SK-N-SH (cell line): ENCODE measurements around the gene AGL. TPM values are rescaled to one million over a fixed set of nuclear protein-coding genes. Genes with fewer than 3 reads are reported as not detected.

Experiments used
- CTCF ChIA-PET: fragments of 300-600, 350-600 bp; formaldehyde crosslinking; extraction: SDS; loops from one replicate; lab custom pipeline; 2021; lab: Yijun Ruan, JAX
- POLR2A ChIA-PET: fragments of 350-600 bp; sonication (Branson Sonifier 250); formaldehyde crosslinking; extraction: SDS; loops from one replicate; lab custom pipeline; 2020; ENCODE audit warnings: antibody characterized with exemption, inconsistent platforms; lab: Yijun Ruan, JAX
- DNase-seq: peaks from one replicate; pipeline ENCODE4 v3.0.0; 2012
- H2AFZ ChIP-seq: fragments of 200-600 bp; sonication (generic); 2 replicates; pipeline ENCODE4 v1.8.1; 2016; ENCODE audit warnings: antibody characterized with exemption, mild to moderate bottlenecking, low read depth
- H3F3A ChIP-seq: fragments of 200-600 bp; sonication (generic); replicated peaks from 2 replicates; pipeline ENCODE3; 2016; ENCODE audit warnings: antibody characterized with exemption, mild to moderate bottlenecking; ENCODE audit not compliant: insufficient read depth
- H3K27ac ChIP-seq, 2 experiments: fragments of 200-500 bp in 1 of 2; fragments of 200-600 bp in 1 of 2; sonication (Bioruptor generic) in 1 of 2; sonication (generic), shearing (Covaris generic) in 1 of 2; 2 replicates each; pipeline versions ENCODE4 v1.5.1 to v1.6.1; 2014 to 2016; ENCODE audit warnings: low read depth in 2 of 2, inconsistent platforms in 1 of 2, low read length in 1 of 2, mild to moderate bottlenecking in 1 of 2, mixed read lengths in 1 of 2
- H3K27me3 ChIP-seq: fragments of 200-600 bp; sonication (generic), shearing (Covaris generic); 2 replicates; pipeline ENCODE4 v1.6.1; 2016; ENCODE audit warnings: mixed run types; ENCODE audit not compliant: insufficient read depth
- H3K36me3 ChIP-seq, 2 experiments: fragments of 200-500 bp in 1 of 2; fragments of 200-600 bp in 1 of 2; sonication (Bioruptor generic) in 1 of 2; sonication (generic) in 1 of 2; replicated peaks in 1 of 2; 2 replicates each; pipeline versions ENCODE3 to v1.5.1; 2014 to 2016; ENCODE audit warnings: low read length in 1 of 2, mild to moderate bottlenecking in 1 of 2; ENCODE audit not compliant: insufficient read depth in 2 of 2, control insufficient read depth in 1 of 2
- H3K4me1 ChIP-seq, 2 experiments: fragments of 200-500 bp in 1 of 2; fragments of 200-600 bp in 1 of 2; sonication (Bioruptor generic) in 1 of 2; sonication (generic), shearing (Covaris generic) in 1 of 2; 2 replicates each; pipeline versions ENCODE4 v1.5.1 to v1.6.1; 2014 to 2016; ENCODE audit warnings: low read depth in 1 of 2, low read length in 1 of 2, mixed run types in 1 of 2; ENCODE audit not compliant: insufficient read depth in 2 of 2, control insufficient read depth in 1 of 2
- H3K4me2 ChIP-seq: fragments of 200-600 bp; sonication (generic), shearing (Covaris generic); 2 replicates; pipeline ENCODE4 v1.6.1; 2017; ENCODE audit warnings: mixed run types
- H3K4me3 ChIP-seq, 2 experiments: fragments of 200-500 bp in 1 of 2; fragments of 200-600 bp in 1 of 2; sonication (Bioruptor generic) in 1 of 2; sonication (generic), shearing (Covaris generic) in 1 of 2; 2 replicates each; pipeline versions ENCODE4 v1.5.1 to v1.8.1; 2014 to 2016; ENCODE audit warnings: low read depth in 2 of 2, inconsistent platforms in 1 of 2, low read length in 1 of 2, mild to moderate bottlenecking in 1 of 2, mixed read lengths in 1 of 2, moderate library complexity in 1 of 2
- H3K79me2 ChIP-seq: fragments of 200-600 bp; sonication (generic); 2 replicates; pipeline ENCODE4 v1.8.1; 2017; ENCODE audit warnings: mild to moderate bottlenecking; ENCODE audit not compliant: insufficient read depth
- H3K9ac ChIP-seq: fragments of 200-600 bp; sonication (generic); 2 replicates; pipeline ENCODE4 v1.6.1; 2017; ENCODE audit warnings: mixed run types
- H3K9me2 ChIP-seq: fragments of 200-600 bp; sonication (generic); 2 replicates; pipeline ENCODE4 v1.6.1; 2017; ENCODE audit warnings: mixed run types
- H3K9me3 ChIP-seq: fragments of 200-600 bp; sonication (generic); 2 replicates; pipeline ENCODE4 v1.6.1; 2017; ENCODE audit warnings: mixed run types, mild to moderate bottlenecking, moderate library complexity
- H4K20me1 ChIP-seq: fragments of 200-600 bp; sonication (generic); 2 replicates; pipeline ENCODE4 v1.6.1; 2017; ENCODE audit warnings: mild to moderate bottlenecking, mixed run types; ENCODE audit not compliant: insufficient read depth
- CHD2 ChIP-seq: fragments of 150-350 bp; IDR thresholded peaks from 2 replicates; pipeline ENCODE4 v1.6.1; 2018; ENCODE audit warnings: low read length; ENCODE audit not compliant: partially characterized antibody
- CTCF ChIP-seq: fragments of 200-600 bp; sonication (generic); IDR thresholded peaks from 2 replicates; pipeline ENCODE4 v1.6.1; 2017; ENCODE audit warnings: antibody characterized with exemption, mild to moderate bottlenecking, moderate library complexity
- ELF1 ChIP-seq: IDR thresholded peaks from 2 replicates; pipeline ENCODE4 v1.4.0; 2012
- FOXM1 ChIP-seq: IDR thresholded peaks from 2 replicates; pipeline ENCODE4 v1.4.0; 2012; ENCODE audit warnings: low read depth, mild to moderate bottlenecking
- GATA2 ChIP-seq: sonication (generic); formaldehyde crosslinking; IDR thresholded peaks from 2 replicates; pipeline ENCODE4 v1.5.0; 2020; ENCODE audit warnings: mild to moderate bottlenecking, missing genetic modification reagents
- IRF3 ChIP-seq: fragments of 150-350 bp; IDR thresholded peaks from 2 replicates; pipeline ENCODE4 v1.6.1; 2016; ENCODE audit warnings: mild to moderate bottlenecking, low read depth, low read length
- MAX ChIP-seq: IDR thresholded peaks from 2 replicates; pipeline ENCODE4 v1.4.0; 2012; ENCODE audit warnings: low read depth
- MXI1 ChIP-seq: IDR thresholded peaks from 2 replicates; pipeline ENCODE4 v1.6.1; 2012; ENCODE audit warnings: mild to moderate bottlenecking, low read depth, low read length, improper control_type of control experiment
- POLR2AphosphoS5 ChIP-seq: IDR thresholded peaks from 2 replicates; pipeline ENCODE4 v1.6.1; 2012; ENCODE audit warnings: low read depth, low read length
- RAD21 ChIP-seq: IDR thresholded peaks from 2 replicates; pipeline ENCODE4 v1.6.1; 2012; ENCODE audit warnings: mild to moderate bottlenecking, low read length
- RCOR1 ChIP-seq: fragments of 150-350 bp; IDR thresholded peaks from 2 replicates; pipeline ENCODE4 v1.6.1; 2017; ENCODE audit warnings: antibody characterized with exemption, low read length
- SIN3A ChIP-seq: IDR thresholded peaks from 2 replicates; pipeline ENCODE4 v1.6.1; 2012; ENCODE audit warnings: low read depth, mild to moderate bottlenecking, low read length, moderate library complexity, borderline replicate concordance
- USF2 ChIP-seq: fragments of 150-350 bp; IDR thresholded peaks from 2 replicates; pipeline ENCODE4 v1.6.1; 2017; ENCODE audit warnings: antibody characterized with exemption, low read length, low read depth, borderline replicate concordance
- ZBTB33 ChIP-seq: IDR thresholded peaks from 2 replicates; pipeline ENCODE4 v1.4.0; 2012; ENCODE audit warnings: low read depth, borderline replicate concordance
- WGBS: methylation state at CpG from one replicate; pipeline ENCODE4 v1.1.6; 2017; ENCODE audit warnings: low lambda C conversion rate; 5-methylcytosine and 5-hydroxymethylcytosine counted together
- polyA plus RNA-seq, 3 experiments: library from polyadenylated mRNA; depleted of rRNA; stranded (reverse); fragments of >200 nt; gene quantifications; 2 replicates each; pipeline ENCODE4 v1.2.3, GENCODE V29; 2012

Gene AGL
- polyA plus RNA-seq, 1 of the 3 experiments (the other 2 are of a cell fraction), result 1.5 TPM

- Histone ChIP-seq H3K4me2 (peak overlapping the region; percentile 89), H3K4me1 (peaks cover 3 to 14% of the 10 kb centered on the region in 2 experiments; a peak in 2 of 4 replicates), H4K20me1 (no peaks in the 10 kb centered on the region), H2AFZ (peak overlapping the region; percentile 98), H3K4me3 (peak overlapping the region; percentile 80 to 87), H3K27ac (peak overlapping the region; percentile 48 to 89; a peak in 3 of 4 replicates), H3K9ac (peak overlapping the region; percentile 74), H3K9me2 (no peaks in the 10 kb centered on the region), H3K27me3 (no peaks in the 10 kb centered on the region), H3K9me3 (no peaks in the 10 kb centered on the region), H3F3A (no peaks in the 10 kb centered on the region), H3K36me3 (peaks cover 6 to 8% of the 10 kb centered on the region in 2 experiments), H3K79me2 (no peaks in the 10 kb centered on the region; the same call in 1 of the 2 replicates)
- TF ChIP-seq USF2 (no peak), SIN3A (no peak), MXI1 (0 out of 2 replicates have a peak, but pooled peaks have one; percentile 27), FOXM1 (no peak), IRF3 (no peak), RAD21 (no peak), POLR2AphosphoS5 (no peak)
- 6% methylated on average over 15 of the region's 15 CpGs for WGBS
- CTCF ChIA-PET, result interaction anchor here (0.7 kb wide), 3 partner anchors 29 to 284 kb away, joined by 3 read pairs; no protein-coding TSS in a partner anchor
- POLR2A ChIA-PET, result interaction anchor here (0.5 to 1.2 kb wide), 5 partner anchors 9 to 388 kb away, joined by 3 to 4 read pairs (median 3); partner anchors contain the start of gene SLC35A3
- DNase-seq, result no peak
These were observed 514 bp downstream of the AGL start for GRCh38 chr1:99850459-99851291.

GRCh38 chr1:99851850-99852454 is 1.8 kb downstream of the AGL start:
- no peak for DNase-seq
- Histone ChIP-seq H3K4me2 (peak overlapping the region; percentile 89), H3K9me2 (no peaks in the 10 kb centered on the region), H3K36me3 (peaks cover 6 to 8% of the 10 kb centered on the region in 2 experiments), H3F3A (no peaks in the 10 kb centered on the region), H3K4me1 (peaks cover 3 to 14% of the 10 kb centered on the region in 2 experiments; a peak in 2 of 4 replicates), H3K27me3 (no peaks in the 10 kb centered on the region), H3K4me3 (no peak overlapping the region), H3K9ac (no peak overlapping the region), H2AFZ (0 out of 2 replicates have a peak overlapping the region, but pooled peaks have one; percentile 98), H3K9me3 (no peaks in the 10 kb centered on the region), H4K20me1 (no peaks in the 10 kb centered on the region), H3K79me2 (no peaks in the 10 kb centered on the region; the same call in 1 of the 2 replicates), H3K27ac (no peak overlapping the region)
- WGBS, result 96% methylated on average over 4 of the region's 4 CpGs
- CTCF ChIA-PET, result no interaction called here
- POLR2A ChIA-PET, result no interaction called here
- TF ChIP-seq MAX (no peak), ELF1 (no peak), ZBTB33 (no peak), GATA2 (no peak), CTCF (no peak), CHD2 (no peak), RCOR1 (no peak), SIN3A (no peak)
